Uterus (tissue), 4 donors: ENCODE results near the gene ARHGEF11. TPM values are rescaled to one million over a fixed set of nuclear protein-coding genes. Genes with fewer than 3 reads are reported as not detected.

ENCODE experiments used
- DNase-seq, 2 donors: peaks; one replicate each; pipeline ENCODE4 v3.0.0-alpha.2; 2019 to 2020
- H3K27ac ChIP-seq, 2 donors: fragments of 200-600 bp; sonication (generic); 1 replicate in 1 of 2; 2 replicates in 1 of 2; pipeline ENCODE4 v1.5.1; 2016 to 2018
- H3K27me3 ChIP-seq, 2 donors: fragments of 200-600 bp; sonication (generic); one replicate each; pipeline ENCODE4 v1.5.1; 2018 to 2019; ENCODE audit warnings: control low read depth in 1 of 2
- H3K36me3 ChIP-seq, 2 donors: fragments of 200-600 bp; sonication (generic); one replicate each; pipeline ENCODE4 v1.5.1; 2019; ENCODE audit warnings: control low read depth in 1 of 2
- H3K4me1 ChIP-seq, 2 donors: fragments of 200-600 bp; sonication (generic); one replicate each; pipeline ENCODE4 v1.5.1; 2018 to 2019; ENCODE audit warnings: control low read depth in 1 of 2
- H3K4me3 ChIP-seq, 2 donors: fragments of 200-600 bp; sonication (generic); 1 replicate in 1 of 2; 2 replicates in 1 of 2; pipeline ENCODE4 v1.5.1; 2018 to 2019; ENCODE audit warnings: mild to moderate bottlenecking in 1 of 2
- H3K9me3 ChIP-seq, 2 donors: fragments of 200-600 bp; sonication (generic); one replicate each; pipeline ENCODE4 v1.5.1; 2019; ENCODE audit warnings: control low read depth in 1 of 2
- POLR2A ChIP-seq, 2 donors: fragments of 450-650 bp; IDR thresholded peaks; one replicate each; pipeline ENCODE4 v1.6.1; 2016; ENCODE audit warnings: antibody characterized with exemption in 2 of 2, mild to moderate bottlenecking in 1 of 2, moderate library complexity in 1 of 2
- intact Hi-C: fragments of 100-400 bp; cut with DNase I; formaldehyde crosslinking; loops from one replicate; pipeline ENCODE4 v1.15.1; 2023; ENCODE audit warnings: low total_unique reads
- microRNA counts, 2 donors: library from miRNA; unstranded; fragments of <30 nt; microRNA quantifications; one replicate each; lab custom pipeline; 2016 to 2017
- microRNA-seq: library from miRNA; unstranded; fragments of <30 nt; microRNA quantifications from one replicate; pipeline ENCODE4, GENCODE V29; 2016; ENCODE audit warnings: borderline microRNAs expressed, borderline replicate concordance
- small RNA-seq: library from RNA; depleted of rRNA; stranded (forward); fragments of <200 nt; gene quantifications from one replicate; pipeline ENCODE3, GENCODE V24; 2016
- total RNA-seq, 4 donors: library from RNA; depleted of rRNA in 3 of 4; stranded (reverse); fragments of >200 nt in 3 of 4; gene quantifications; one replicate each; pipeline versions ENCODE4 v1.1.0 to v1.2.4, GENCODE V29; 2014 to 2023
- TF ChIP-seq, protein P1 (sequence below), 4 experiments: fragments of 200-600 bp in 2 of 4; fragments of 450-650 bp in 2 of 4; sonication (generic) in 2 of 4; IDR thresholded peaks; one replicate each; pipeline ENCODE4 v1.5.1; 2016 to 2019; ENCODE audit warnings: antibody characterized with exemption in 4 of 4, mild to moderate bottlenecking in 2 of 4, moderate library complexity in 1 of 4
- donor health status: DM: yes; HTN: yes; CAD: no.

Gene ARHGEF11
- total RNA-seq, 4 donors from 2014 or later: 28.2 to 65.3 (median 40.5) TPM

DNA sequence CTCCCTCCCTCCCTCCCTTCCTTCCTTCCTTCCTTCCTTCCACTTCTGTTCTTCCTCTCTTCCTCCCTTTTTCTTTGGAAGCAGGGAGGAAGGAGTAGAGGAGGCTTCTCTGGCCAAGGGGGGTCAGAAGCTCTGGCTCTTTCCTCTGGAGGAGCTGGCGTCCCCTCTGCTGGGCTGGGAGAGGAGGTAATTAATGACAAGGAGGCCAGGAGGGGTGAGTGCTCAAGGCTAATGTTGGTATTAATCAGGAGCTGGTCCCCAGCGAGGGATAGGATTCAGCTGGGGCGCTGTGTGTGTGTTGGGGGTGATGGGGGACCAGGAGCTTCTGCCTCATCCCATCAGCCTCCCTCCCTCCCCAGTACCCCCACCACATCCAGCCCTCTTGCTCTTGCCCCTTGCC, 158.2 kb downstream of the ARHGEF11 start:
- TF ChIP-seq, protein P1, sequence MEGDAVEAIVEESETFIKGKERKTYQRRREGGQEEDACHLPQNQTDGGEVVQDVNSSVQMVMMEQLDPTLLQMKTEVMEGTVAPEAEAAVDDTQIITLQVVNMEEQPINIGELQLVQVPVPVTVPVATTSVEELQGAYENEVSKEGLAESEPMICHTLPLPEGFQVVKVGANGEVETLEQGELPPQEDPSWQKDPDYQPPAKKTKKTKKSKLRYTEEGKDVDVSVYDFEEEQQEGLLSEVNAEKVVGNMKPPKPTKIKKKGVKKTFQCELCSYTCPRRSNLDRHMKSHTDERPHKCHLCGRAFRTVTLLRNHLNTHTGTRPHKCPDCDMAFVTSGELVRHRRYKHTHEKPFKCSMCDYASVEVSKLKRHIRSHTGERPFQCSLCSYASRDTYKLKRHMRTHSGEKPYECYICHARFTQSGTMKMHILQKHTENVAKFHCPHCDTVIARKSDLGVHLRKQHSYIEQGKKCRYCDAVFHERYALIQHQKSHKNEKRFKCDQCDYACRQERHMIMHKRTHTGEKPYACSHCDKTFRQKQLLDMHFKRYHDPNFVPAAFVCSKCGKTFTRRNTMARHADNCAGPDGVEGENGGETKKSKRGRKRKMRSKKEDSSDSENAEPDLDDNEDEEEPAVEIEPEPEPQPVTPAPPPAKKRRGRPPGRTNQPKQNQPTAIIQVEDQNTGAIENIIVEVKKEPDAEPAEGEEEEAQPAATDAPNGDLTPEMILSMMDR (IDR thresholded peaks at IDR 0.05): no peak
- no peak for TF ChIP-seq POLR2A (IDR thresholded peaks at IDR 0.05)
- Histone ChIP-seq H3K36me3 (no peaks in the 10 kb centered on the region), H3K4me1 (no peaks in the 10 kb centered on the region), H3K9me3 (no peaks in the 10 kb centered on the region), H3K4me3 (no peak overlapping the region), H3K27me3 (no peaks in the 10 kb centered on the region), H3K27ac (no peak overlapping the region)
- intact Hi-C loops: loop anchor here (10.0 kb wide), 1 partner anchor 193 kb away; no protein-coding TSS in a partner anchor
- DNase-seq: no peak

GRCh38 chr1:156886583-156887281, 158.8 kb downstream of the ARHGEF11 start:
- H3K9me3 ChIP-seq: no peaks in the 10 kb centered on the region
- intact Hi-C loops: loop anchor here (10.0 kb wide), 1 partner anchor 192 kb away; no protein-coding TSS in a partner anchor
- DNase-seq: no peak

GRCh38 chr1:156885880-156886355, 159.6 kb downstream of the ARHGEF11 start:
- no peak for DNase-seq
- Histone ChIP-seq H3K27ac (no peak overlapping the region), H3K27me3 (no peaks in the 10 kb centered on the region), H3K36me3 (no peaks in the 10 kb centered on the region), H3K9me3 (no peaks in the 10 kb centered on the region), H3K4me3 (no peak overlapping the region), H3K4me1 (no peaks in the 10 kb centered on the region)
- TF ChIP-seq POLR2A (IDR thresholded peaks at IDR 0.05): no peak
- TF ChIP-seq, protein P1 (IDR thresholded peaks at IDR 0.05): no peak
- intact Hi-C loops: loop anchor here (10.0 kb wide), 1 partner anchor 191 kb away; no protein-coding TSS in a partner anchor

More at GRCh38 chr1:156886583-156887281, 158.8 kb downstream of the ARHGEF11 start:
- H3K27me3 ChIP-seq: no peaks in the 10 kb centered on the region
- H3K4me1 ChIP-seq: no peaks in the 10 kb centered on the region
- H3K27ac ChIP-seq: no peak overlapping the region
- no peak overlapping the region for H3K4me3 ChIP-seq
- TF ChIP-seq, protein P1 (IDR thresholded peaks at IDR 0.05): no peak
- TF ChIP-seq POLR2A (IDR thresholded peaks at IDR 0.05): no peak
- H3K36me3 ChIP-seq: no peaks in the 10 kb centered on the region

DNA sequence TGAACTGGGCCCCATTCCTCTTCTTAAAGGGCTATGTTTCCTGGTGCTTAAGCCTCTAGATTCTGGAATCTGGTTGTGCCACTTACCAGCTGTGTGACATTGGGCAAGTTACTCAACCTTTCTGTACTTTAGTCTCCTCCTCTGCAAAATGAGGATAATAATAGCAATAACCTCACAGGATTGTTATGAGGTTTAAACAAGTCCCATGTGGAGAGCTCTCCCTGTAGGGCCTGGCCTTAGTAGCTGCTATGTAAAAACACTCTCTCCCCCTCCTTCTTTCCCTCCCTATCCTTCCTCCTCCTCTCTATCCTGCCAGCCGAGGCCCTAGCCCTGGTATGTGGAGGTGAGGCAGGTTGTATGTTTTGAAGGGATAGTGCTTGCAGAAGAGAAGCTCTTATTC, 160.2 kb downstream of the ARHGEF11 start:
- Histone ChIP-seq H3K27ac (no peak overlapping the region), H3K36me3 (no peaks in the 10 kb centered on the region), H3K27me3 (no peaks in the 10 kb centered on the region), H3K9me3 (no peaks in the 10 kb centered on the region), H3K4me3 (no peak overlapping the region), H3K4me1 (no peaks in the 10 kb centered on the region)
- intact Hi-C loops: loop anchor here (10.0 kb wide), 1 partner anchor 191 kb away; no protein-coding TSS in a partner anchor
- TF ChIP-seq, protein P1 (IDR thresholded peaks at IDR 0.05): no peak
- no peak for TF ChIP-seq POLR2A (IDR thresholded peaks at IDR 0.05)
- no peak for DNase-seq

MicroRNAs within 50 kb of the gene (microRNA counts, 767-probe panel; counts per million panel counts)
- microRNA hsa-miR-765 (lab: Ali Mortazavi, UCI): 0 counts per million in 2 donors

Small RNA genes lying within 50 kb of the gene (microRNA-seq; reads per million reads assigned to microRNA genes)
- not detected for gene MIR765

Small RNA genes lying within 50 kb of the gene (small RNA-seq; reads per million reads assigned to genes)
- gene MIR765 (not detected), gene RN7SL612P (not detected)

Other genes with a start within 250 kb of the ARHGEF11 start
- gene SH2D2A, start 228.9 kb downstream of the ARHGEF11 start, total RNA-seq: 1 to 10 TPM in 1 of 4 donors, not detected in 3; 6.0 TPM
- gene INSRR, start 186.6 kb downstream of the ARHGEF11 start, total RNA-seq: 1 to 10 TPM in 1 of 4 donors, not detected in 3; 1.2 TPM
- gene NTRK1, start 184.9 kb downstream of the ARHGEF11 start, total RNA-seq: 10 to 100 TPM in 1 of 4 donors, 1 to 10 TPM in 1, under 1 TPM in 2; 0.35 to 19.2 (median 3.6) TPM
- gene PEAR1, start 152.0 kb downstream of the ARHGEF11 start, total RNA-seq: 10 to 100 TPM in 3 of 4 donors, 1 to 10 TPM in 1; 7.4 to 41.8 (median 17.9) TPM
- 1 to 10 TPM in 1 of 4 donors, under 1 TPM in 2, not detected in 1; 0.48 to 3.8 (median 0.91) TPM for gene LRRC71, start 125.1 kb downstream of the ARHGEF11 start, total RNA-seq
- not detected for gene ETV3L, start 54.1 kb upstream of the ARHGEF11 start, total RNA-seq
- 10 to 100 TPM in 3 of 4 donors, 1 to 10 TPM in 1; 4.4 to 30.1 (median 19.6) TPM for gene ETV3, start 92.7 kb upstream of the ARHGEF11 start, total RNA-seq